Measurements from ENCODE around the gene KAT6B.

The KAT6B gene

GRCh38 chr10:74957285-74957961 lies 131.0 kb downstream of the KAT6B start:
- no peak for DNase-seq

- DNase-seq, result no peak
Measured at GRCh38 chr10:74958316-74958715, 131.9 kb downstream of the KAT6B start.

- DNase-seq, result no peak
Measured at GRCh38 chr10:74960670-74961069, 134.3 kb downstream of the KAT6B start.

GRCh38 chr10:74962517-74962916 lies 136.1 kb downstream of the KAT6B start:
- DNase-seq, result no peak

- no peak for DNase-seq
Measured at GRCh38 chr10:74963549-74963948, 137.1 kb downstream of the KAT6B start.

GRCh38 chr10:74967911-74968666 lies 141.7 kb downstream of the KAT6B start:
- DNase-seq, result no peak

GRCh38 chr10:74968667-74969061 lies 142.3 kb downstream of the KAT6B start:
- no peak for DNase-seq

GRCh38 chr10:74969093-74969492 lies 142.7 kb downstream of the KAT6B start:
- no peak for DNase-seq

- DNase-seq, result no peak
Measured at GRCh38 chr10:74969530-74969929, 143.1 kb downstream of the KAT6B start.

GRCh38 chr10:74973741-74974392 lies 147.5 kb downstream of the KAT6B start:
- no peak for DNase-seq

- no peak for DNase-seq
Measured at GRCh38 chr10:74975758-74976157, 149.4 kb downstream of the KAT6B start.

GRCh38 chr10:74976565-74976964 lies 150.2 kb downstream of the KAT6B start:
- DNase-seq, result no peak

GRCh38 chr10:74977072-74977471 lies 150.7 kb downstream of the KAT6B start:
- no peak for DNase-seq

GRCh38 chr10:74977913-74978847 lies 151.8 kb downstream of the KAT6B start:
- DNase-seq, result no peak

- DNase-seq, result no peak
Measured at GRCh38 chr10:74981831-74982633, 155.6 kb downstream of the KAT6B start.

GRCh38 chr10:74982634-74982982 lies 156.2 kb downstream of the KAT6B start:
- no peak for DNase-seq

GRCh38 chr10:74983383-74983782 lies 157.0 kb downstream of the KAT6B start:
- no peak for DNase-seq

- DNase-seq, result no peak
Measured at GRCh38 chr10:74987339-74988053, 161.1 kb downstream of the KAT6B start.

- DNase-seq, result no peak
Measured at GRCh38 chr10:74988054-74988775, 161.8 kb downstream of the KAT6B start.

- no peak for DNase-seq
Measured at GRCh38 chr10:74988832-74989561, 162.6 kb downstream of the KAT6B start.

All from activated CD4-positive, alpha-beta T cell treated with anti-CD3 and anti-CD28 coated beads for 1 hour (primary cell).